GM13976 (cell line): ENCODE measurements around the gene RAB7B.

Experiments used
- DNase-seq: peaks from one replicate; pipeline ENCODE4 v3.0.0; 2012; ENCODE audit warnings: low spot score
- in situ Hi-C: fragments of 300-500 bp; cut with MboI; formaldehyde crosslinking; loops from one replicate; pipeline ENCODE4 v1.12.0; 2022; ENCODE audit warnings: low sequenced_read_pairs, mixed read lengths, inconsistent platforms; ENCODE audit not compliant: unreplicated experiment
- TF ChIP-seq, protein P1 (sequence below): IDR thresholded peaks from 2 replicates; pipeline ENCODE4 v1.5.1; 2012; ENCODE audit warnings: borderline replicate concordance, mild to moderate bottlenecking; ENCODE audit not compliant: insufficient read depth; ENCODE audit errors: extremely low read depth, missing control alignments, control extremely low read depth

The RAB7B gene

DNA sequence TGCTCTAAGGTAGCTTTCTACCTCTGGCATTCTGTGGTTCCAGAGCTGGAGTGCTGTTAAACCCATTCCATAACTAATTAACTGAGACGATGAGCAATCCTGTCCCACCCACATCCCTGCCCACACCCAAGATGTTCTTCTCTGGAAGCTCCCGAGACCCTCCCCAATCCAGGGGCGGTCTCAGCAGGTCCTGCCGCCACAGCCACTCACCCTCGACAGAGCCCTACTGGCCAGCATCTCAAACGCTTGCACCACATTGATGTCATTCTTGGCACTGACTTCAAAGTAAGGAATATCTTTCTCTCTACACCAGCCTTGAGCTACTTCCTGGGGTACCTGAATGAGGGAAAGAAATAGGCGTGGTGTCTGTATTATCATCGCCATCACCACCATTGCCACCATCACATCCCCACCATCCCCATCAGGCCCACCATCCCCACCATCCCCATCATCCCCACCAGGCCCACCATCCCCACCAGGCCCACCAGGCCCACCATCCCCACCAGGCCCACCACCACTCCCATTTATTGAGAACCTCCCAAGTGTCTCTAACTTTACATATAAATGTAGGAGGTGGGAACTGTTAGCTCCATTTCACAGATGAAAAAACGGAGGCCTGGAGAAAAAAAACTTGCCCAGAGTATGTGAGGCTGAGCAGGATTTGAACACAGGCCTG lies 17.7 kb downstream of the RAB7B start:
- in situ Hi-C loops: loop anchor here (10.0 kb wide), 1 partner anchor 119 kb away; no protein-coding TSS in a partner anchor
- DNase-seq: no peak
- TF ChIP-seq, protein P1, sequence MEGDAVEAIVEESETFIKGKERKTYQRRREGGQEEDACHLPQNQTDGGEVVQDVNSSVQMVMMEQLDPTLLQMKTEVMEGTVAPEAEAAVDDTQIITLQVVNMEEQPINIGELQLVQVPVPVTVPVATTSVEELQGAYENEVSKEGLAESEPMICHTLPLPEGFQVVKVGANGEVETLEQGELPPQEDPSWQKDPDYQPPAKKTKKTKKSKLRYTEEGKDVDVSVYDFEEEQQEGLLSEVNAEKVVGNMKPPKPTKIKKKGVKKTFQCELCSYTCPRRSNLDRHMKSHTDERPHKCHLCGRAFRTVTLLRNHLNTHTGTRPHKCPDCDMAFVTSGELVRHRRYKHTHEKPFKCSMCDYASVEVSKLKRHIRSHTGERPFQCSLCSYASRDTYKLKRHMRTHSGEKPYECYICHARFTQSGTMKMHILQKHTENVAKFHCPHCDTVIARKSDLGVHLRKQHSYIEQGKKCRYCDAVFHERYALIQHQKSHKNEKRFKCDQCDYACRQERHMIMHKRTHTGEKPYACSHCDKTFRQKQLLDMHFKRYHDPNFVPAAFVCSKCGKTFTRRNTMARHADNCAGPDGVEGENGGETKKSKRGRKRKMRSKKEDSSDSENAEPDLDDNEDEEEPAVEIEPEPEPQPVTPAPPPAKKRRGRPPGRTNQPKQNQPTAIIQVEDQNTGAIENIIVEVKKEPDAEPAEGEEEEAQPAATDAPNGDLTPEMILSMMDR: no peak

DNA sequence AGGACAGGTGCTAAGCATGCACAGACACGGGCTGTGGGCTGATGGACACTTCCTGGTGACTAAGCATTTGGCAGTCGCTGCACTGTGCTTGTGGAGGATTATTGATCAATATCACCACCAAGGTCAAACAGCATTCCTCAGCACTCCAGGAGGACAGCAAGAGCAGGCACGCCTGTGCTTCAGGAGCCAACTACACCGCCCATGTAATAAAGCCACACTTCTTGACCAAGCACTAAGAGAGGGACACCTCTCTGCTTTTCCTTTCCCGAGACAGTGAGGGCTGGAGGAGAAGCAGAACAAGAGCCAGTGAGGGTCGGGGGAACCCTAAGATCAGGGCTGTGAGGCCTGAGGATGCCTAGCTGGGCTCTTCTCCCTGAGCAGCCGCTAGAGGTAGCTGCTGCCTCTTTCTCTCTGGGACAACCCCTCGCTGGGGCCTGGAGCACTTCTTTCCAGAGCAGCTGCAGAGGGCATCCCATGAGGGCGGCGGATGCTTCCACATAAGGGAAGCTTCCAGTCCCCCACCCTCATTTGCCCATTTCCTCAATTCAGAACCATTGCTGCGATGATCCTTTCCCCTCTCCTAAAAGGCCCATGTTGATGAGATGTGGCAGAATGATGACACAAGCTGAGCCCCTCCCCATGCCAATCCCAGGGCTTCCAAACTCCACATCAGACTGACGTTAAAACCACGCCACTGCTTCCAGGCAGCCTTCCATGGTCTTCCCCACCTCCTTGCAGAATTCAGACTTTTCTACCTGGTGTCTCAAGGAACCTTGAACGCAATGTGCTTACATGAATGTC lies 19.1 kb downstream of the RAB7B start:
- peak; percentile 72 for DNase-seq
- TF ChIP-seq, protein P1: peak; percentile 80
- in situ Hi-C loops: loop anchor here (10.0 kb wide), 1 partner anchor 121 kb away; no protein-coding TSS in a partner anchor

DNA sequence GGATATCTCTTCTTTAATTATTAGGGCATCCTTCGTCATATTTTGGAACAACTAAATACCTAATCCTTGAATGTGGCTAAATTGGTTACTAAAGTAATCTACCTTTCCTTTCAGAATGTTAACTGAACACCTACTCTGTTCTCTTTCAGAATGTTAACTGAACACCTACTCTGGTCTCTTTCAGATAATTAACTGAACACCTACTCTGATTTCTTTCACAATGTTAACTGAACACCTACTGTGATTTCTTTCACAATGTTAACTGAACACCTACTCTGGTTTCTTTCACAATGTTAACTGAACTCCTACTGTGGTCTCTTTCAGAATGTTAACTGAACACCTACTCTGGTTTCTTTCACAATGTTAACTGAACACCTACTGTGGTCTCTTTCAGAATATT lies 21.9 kb downstream of the RAB7B start:
- in situ Hi-C loops: loop anchor here (10.0 kb wide), 1 partner anchor 124 kb away; no protein-coding TSS in a partner anchor
- no peak for DNase-seq
- TF ChIP-seq, protein P1: no peak

DNA sequence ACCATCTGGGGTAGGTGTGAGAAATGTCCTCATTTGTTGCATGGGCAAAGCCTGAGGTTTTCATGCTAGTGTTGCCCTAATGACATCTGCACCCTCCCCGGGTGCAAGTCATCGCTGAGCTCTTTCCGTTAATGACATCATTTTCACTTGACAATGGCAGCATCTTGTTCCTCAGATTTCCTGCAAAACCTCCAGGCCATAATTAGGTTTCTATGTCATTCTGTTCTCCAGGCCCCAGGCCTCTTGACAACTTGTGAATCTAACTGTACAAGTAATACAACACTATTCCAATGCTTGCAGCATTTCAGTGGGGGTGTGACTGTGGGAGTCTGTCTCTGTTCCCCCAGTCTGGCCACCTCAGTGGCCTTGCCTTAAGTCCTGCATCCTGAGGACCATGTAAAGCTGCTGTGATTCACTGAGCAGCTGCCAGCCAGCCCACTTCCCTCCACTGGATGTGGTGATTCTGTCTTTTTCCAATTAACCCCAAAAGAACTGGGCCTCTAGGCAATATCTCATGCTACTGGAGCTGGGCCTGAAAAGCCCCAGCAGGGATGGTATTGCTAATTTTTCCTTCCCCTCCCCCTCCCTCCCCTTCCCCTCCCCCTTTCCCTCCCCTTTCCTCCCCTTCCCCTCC lies 22.8 kb downstream of the RAB7B start:
- no peak for DNase-seq
- in situ Hi-C loops: loop anchor here (10.0 kb wide), 1 partner anchor 124 kb away; no protein-coding TSS in a partner anchor
- TF ChIP-seq, protein P1: no peak

DNA sequence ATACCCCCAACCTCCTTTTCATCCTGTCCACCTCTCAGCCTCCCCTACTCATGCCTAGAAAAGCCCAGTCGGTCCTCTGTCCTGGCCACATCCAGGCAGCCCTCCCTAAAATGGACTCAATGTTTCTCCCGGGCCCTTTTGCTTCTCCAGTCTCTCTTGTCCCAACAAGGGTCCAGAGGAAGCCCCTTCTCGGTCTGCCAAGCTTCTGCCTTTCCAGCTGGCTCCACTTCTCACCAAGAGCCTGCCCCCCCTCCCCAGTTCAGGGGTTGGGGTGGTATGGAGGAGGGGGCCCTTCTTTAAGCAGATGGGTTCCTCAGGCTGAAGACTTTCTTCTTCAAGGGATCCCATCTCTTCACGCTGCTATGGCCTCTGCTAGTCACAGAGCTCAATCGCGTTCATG lies 23.9 kb downstream of the RAB7B start:
- no peak for DNase-seq
- in situ Hi-C loops: loop anchor here (10.0 kb wide), 1 partner anchor 184 kb away; no protein-coding TSS in a partner anchor
- TF ChIP-seq, protein P1: no peak

DNA sequence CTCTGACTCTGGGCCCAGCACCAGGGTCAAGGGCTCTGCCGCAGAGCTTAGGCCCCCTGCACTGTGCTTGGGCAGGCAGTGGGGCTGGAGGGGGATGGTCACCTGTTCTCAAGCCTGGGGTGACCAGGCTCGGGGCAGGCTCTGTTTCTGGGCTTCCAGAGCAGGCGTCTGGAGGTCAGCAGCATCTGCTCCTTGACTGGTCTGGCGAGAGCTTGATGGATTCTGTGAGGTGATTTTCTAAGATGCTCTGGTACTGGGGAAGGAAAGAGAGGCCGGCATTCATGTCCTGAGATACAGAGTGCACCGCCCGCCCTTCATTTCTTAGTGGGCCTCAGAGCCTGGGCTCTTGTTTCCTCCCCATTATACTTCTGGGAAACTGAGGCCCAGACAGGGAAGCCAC lies 24.5 kb downstream of the RAB7B start:
- TF ChIP-seq, protein P1: no peak
- in situ Hi-C loops: loop anchor here (10.0 kb wide), 1 partner anchor 184 kb away; no protein-coding TSS in a partner anchor
- no peak for DNase-seq
